Activated CD8-positive, alpha-beta T cell treated with anti-CD3 and anti-CD28 coated beads for 36 hours (primary cell): ENCODE measurements around the gene XRCC6. TPM values are rescaled to one million over a fixed set of nuclear protein-coding genes. Genes with fewer than 3 reads are reported as not detected.
"Not testable (repeated sequence)": the region's sequence is repeated elsewhere in the genome, so short reads cannot be mapped to it uniquely, and the experiment has no call there.

Experiments
- ATAC-seq: fragments of 200-7000 bp; cut with Tn5 transposase; one replicate; pipeline ENCODE4 v1.10.0; 2021; ENCODE audit warnings: mild to moderate bottlenecking, moderate library complexity
- CTCF ChIA-PET: fragments of 350-600 bp; sonication (Branson Sonifier 250); formaldehyde crosslinking; loops from one replicate; lab custom pipeline; 2021; ENCODE audit warnings: antibody characterized with exemption; lab: Charles Lee
- POLR2A ChIA-PET: fragments of 350-600 bp; sonication (Branson Sonifier 250); formaldehyde crosslinking; loops from one replicate; lab custom pipeline; 2021; ENCODE audit warnings: antibody characterized with exemption; lab: Charles Lee
- DNase-seq: peaks from one replicate; pipeline ENCODE4 v3.0.0-alpha.2; 2020
- H3K27ac Mint-ChIP-seq: one replicate; pipeline ENCODE4 v1.8.0; 2021; ENCODE audit warnings: mild to moderate bottlenecking, mixed read lengths
- H3K27me3 Mint-ChIP-seq: one replicate; pipeline ENCODE4 v1.8.0; 2021; ENCODE audit warnings: mixed read lengths
- H3K36me3 Mint-ChIP-seq: one replicate; pipeline ENCODE4 v1.8.0; 2021; ENCODE audit warnings: low read depth, mixed read lengths
- H3K4me1 Mint-ChIP-seq: one replicate; pipeline ENCODE4 v1.8.0; 2021; ENCODE audit warnings: low read depth, mixed read lengths
- H3K4me3 Mint-ChIP-seq: one replicate; pipeline ENCODE4 v1.8.0; 2021; ENCODE audit warnings: mild to moderate bottlenecking, moderate library complexity, mixed read lengths
- H3K9me3 Mint-ChIP-seq: one replicate; pipeline ENCODE4 v1.8.0; 2021; ENCODE audit warnings: mixed read lengths
- intact Hi-C: fragments of 100-400 bp; cut with micrococcal nuclease; formaldehyde crosslinking; loops from one replicate; pipeline ENCODE4 v1.10.0; 2022
- total RNA-seq, 2 experiments: library from RNA; stranded (reverse); gene quantifications; one replicate each; pipeline ENCODE4 v1.2.3, GENCODE V29; 2021
- TF ChIP-seq, protein P1 (sequence below): fragments of 200-600 bp; IDR thresholded peaks from one replicate; pipeline ENCODE4 v1.8.0; 2022; ENCODE audit warnings: antibody characterized with exemption, mild to moderate bottlenecking

Gene XRCC6
- total RNA-seq, 2 experiments from 2014 or later: 424 to 425 TPM

DNA sequence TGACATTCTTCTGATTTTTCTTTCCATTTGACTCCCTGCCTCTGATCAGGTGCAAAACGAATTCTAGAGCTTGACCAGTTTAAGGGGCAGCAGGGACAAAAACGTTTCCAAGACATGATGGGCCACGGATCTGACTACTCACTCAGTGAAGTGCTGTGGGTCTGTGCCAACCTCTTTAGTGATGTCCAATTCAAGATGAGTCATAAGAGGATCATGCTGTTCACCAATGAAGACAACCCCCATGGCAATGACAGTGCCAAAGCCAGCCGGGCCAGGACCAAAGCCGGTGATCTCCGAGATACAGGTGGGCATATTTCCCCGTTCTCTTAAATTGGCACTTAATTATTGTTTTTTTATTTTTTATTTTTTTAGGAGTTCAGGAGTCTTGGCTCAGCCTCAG lies 15.4 kb downstream of the XRCC6 start:
- H3K36me3 Mint-ChIP-seq: peaks cover 61% of the 10 kb centered on the region

DNA sequence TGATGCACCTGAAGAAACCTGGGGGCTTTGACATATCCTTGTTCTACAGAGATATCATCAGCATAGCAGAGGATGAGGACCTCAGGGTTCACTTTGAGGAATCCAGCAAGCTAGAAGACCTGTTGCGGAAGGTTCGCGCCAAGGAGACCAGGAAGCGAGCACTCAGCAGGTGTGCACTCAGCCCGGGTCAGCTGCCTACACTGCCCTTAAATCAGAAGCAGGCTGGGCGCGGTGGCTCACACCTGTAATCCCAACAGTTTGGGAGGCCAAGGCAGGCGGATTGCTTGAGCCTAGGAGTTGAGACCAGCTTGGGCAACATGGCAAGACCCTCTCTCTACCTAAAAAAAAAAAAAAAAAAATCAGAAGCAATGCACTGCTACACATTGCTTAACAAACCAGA lies 16.5 kb downstream of the XRCC6 start:
- H3K36me3 Mint-ChIP-seq: peaks cover 66% of the 10 kb centered on the region

More for the DNA sequence above, 15.4 kb downstream of the XRCC6 start:
- no peak for DNase-seq
- Mint-ChIP-seq H3K27ac (peak overlapping the region; percentile 49), H3K4me3 (no peak overlapping the region), H3K4me1 (peaks cover 5% of the 10 kb centered on the region), H3K27me3 (no peaks in the 10 kb centered on the region), H3K9me3 (no peaks in the 10 kb centered on the region)
- ChIA-PET POLR2A (interaction anchor here (4.5 kb wide), 1 partner anchor 14 kb away, joined by 18 read pairs; the partner anchor contains the start of gene XRCC6), CTCF (interaction anchor here (1.0 kb wide), 1 partner anchor 233 kb away, joined by 3 read pairs; no protein-coding TSS in a partner anchor)
- intact Hi-C loops: no loop called here
- no peak for ATAC-seq
- TF ChIP-seq, protein P1, sequence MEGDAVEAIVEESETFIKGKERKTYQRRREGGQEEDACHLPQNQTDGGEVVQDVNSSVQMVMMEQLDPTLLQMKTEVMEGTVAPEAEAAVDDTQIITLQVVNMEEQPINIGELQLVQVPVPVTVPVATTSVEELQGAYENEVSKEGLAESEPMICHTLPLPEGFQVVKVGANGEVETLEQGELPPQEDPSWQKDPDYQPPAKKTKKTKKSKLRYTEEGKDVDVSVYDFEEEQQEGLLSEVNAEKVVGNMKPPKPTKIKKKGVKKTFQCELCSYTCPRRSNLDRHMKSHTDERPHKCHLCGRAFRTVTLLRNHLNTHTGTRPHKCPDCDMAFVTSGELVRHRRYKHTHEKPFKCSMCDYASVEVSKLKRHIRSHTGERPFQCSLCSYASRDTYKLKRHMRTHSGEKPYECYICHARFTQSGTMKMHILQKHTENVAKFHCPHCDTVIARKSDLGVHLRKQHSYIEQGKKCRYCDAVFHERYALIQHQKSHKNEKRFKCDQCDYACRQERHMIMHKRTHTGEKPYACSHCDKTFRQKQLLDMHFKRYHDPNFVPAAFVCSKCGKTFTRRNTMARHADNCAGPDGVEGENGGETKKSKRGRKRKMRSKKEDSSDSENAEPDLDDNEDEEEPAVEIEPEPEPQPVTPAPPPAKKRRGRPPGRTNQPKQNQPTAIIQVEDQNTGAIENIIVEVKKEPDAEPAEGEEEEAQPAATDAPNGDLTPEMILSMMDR: no peak

DNA sequence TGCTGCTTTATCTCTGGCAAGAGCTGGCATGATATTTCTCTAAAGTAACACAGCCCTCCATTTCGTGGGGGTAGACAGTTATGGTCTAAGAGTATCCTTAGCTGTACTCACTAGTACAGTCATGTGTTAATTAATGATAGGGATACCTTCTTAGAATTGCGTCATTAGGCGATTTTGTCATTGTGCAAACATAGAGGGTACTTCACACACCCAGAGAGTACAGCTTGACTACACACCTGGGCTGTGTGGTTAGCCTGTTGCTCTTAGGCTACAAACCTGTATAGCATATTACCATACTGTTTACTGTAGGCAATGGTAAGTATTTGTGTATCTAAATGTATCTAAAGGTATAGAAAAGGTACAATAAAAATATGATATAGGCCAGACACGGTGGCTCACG lies 17.0 kb downstream of the XRCC6 start:
- ChIA-PET CTCF (interaction anchor here (1.1 to 1.9 kb wide), 3 partner anchors 16 to 59 kb away, joined by 3 to 10 read pairs (median 3); no protein-coding TSS in a partner anchor), POLR2A (interaction anchor here (0.9 to 4.5 kb wide), 6 partner anchors 9 to 44 kb away, joined by 3 to 18 read pairs (median 4); partner anchors contain the start of gene XRCC6)
- Mint-ChIP-seq H3K27ac (no peak overlapping the region), H3K4me3 (no peak overlapping the region), H3K4me1 (peaks cover 7% of the 10 kb centered on the region), H3K9me3 (no peaks in the 10 kb centered on the region), H3K27me3 (no peaks in the 10 kb centered on the region), H3K36me3 (peaks cover 68% of the 10 kb centered on the region)
- DNase-seq (no peak), ATAC-seq (no peak)
- TF ChIP-seq, protein P1: no peak
- intact Hi-C loops: no loop called here

More for the DNA sequence above, 16.5 kb downstream of the XRCC6 start:
- H3K9me3 Mint-ChIP-seq, H3K4me1 Mint-ChIP-seq, intact Hi-C loops, H3K27ac Mint-ChIP-seq, H3K27me3 Mint-ChIP-seq, DNase-seq, ATAC-seq, H3K4me3 Mint-ChIP-seq: not testable (repeated sequence)
- CTCF ChIA-PET: interaction anchor here (1.2 to 1.9 kb wide), 2 partner anchors 29 to 59 kb away, joined by 3 to 10 read pairs; no protein-coding TSS in a partner anchor
- POLR2A ChIA-PET: interaction anchor here (0.9 to 4.5 kb wide), 5 partner anchors 14 to 44 kb away, joined by 3 to 18 read pairs (median 4); partner anchors contain the start of gene XRCC6

DNA sequence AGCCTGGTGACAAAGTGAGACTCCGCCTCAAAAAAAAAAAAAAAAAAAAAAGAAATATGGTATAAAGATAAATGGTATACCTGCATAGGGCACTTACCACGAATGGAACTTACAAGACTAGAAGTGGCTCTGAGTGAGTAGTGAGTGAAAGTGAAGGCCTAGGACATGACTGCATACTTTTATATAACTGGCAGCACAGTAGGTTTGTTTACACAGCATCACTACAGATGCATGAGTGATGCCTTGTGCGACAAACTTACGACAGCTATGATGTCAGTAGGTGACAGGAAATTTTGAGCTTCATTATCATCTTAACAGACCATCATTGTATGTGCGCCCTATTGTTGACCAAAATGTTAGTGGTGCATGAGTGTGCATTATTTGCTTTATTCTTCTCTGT lies 17.7 kb downstream of the XRCC6 start:
- peaks cover 7% of the 10 kb centered on the region for H3K4me1 Mint-ChIP-seq
- CTCF ChIA-PET: interaction anchor here (1.1 to 1.9 kb wide), 3 partner anchors 17 to 58 kb away, joined by 3 to 10 read pairs (median 3); no protein-coding TSS in a partner anchor
- H3K27ac Mint-ChIP-seq: no peak overlapping the region
- no peaks in the 10 kb centered on the region for H3K27me3 Mint-ChIP-seq
- POLR2A ChIA-PET: interaction anchor here (0.9 to 4.5 kb wide), 5 partner anchors 8 to 22 kb away, joined by 3 to 18 read pairs (median 4); partner anchors contain the start of gene XRCC6
- H3K9me3 Mint-ChIP-seq: no peaks in the 10 kb centered on the region
- intact Hi-C loops: no loop called here
- DNase-seq (no peak), ATAC-seq (no peak)
- no peak overlapping the region for H3K4me3 Mint-ChIP-seq
- H3K36me3 Mint-ChIP-seq: peaks cover 64% of the 10 kb centered on the region
- TF ChIP-seq, protein P1: no peak

DNA sequence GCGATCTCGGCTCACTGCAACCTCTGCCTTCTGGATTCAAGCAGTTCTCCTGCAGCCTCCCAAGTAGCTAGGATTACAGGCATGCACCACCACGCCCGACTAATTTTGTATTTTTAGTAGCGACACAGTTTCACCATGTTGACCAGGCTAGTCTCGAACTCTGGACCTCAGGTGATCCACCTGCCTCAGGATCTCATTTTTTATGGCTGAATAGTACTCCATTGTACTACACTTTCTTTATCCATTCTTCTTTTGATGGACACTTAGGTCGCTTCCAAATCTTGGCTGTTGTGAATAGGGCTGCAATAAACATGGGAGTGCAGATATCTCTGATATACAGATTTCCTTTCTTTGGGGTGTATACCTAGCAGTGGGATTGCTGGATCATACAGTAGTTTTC lies 20.8 kb downstream of the XRCC6 start:
- no peak overlapping the region for H3K4me3 Mint-ChIP-seq
- TF ChIP-seq, protein P1: no peak
- H3K9me3 Mint-ChIP-seq: no peaks in the 10 kb centered on the region
- H3K27me3 Mint-ChIP-seq: no peaks in the 10 kb centered on the region
- CTCF ChIA-PET: interaction anchor here (0.8 kb wide), 1 partner anchor 13 kb away, joined by 3 read pairs; no protein-coding TSS in a partner anchor
- ATAC-seq (no peak), DNase-seq (no peak)
- H3K4me1 Mint-ChIP-seq: peaks cover 4% of the 10 kb centered on the region
- intact Hi-C loops: no loop called here
- H3K36me3 Mint-ChIP-seq: peaks cover 45% of the 10 kb centered on the region
- POLR2A ChIA-PET: no interaction called here
- no peak overlapping the region for H3K27ac Mint-ChIP-seq
